GM20431 (cell line): ENCODE data around the gene B4GALT1.
"Not testable (repeated sequence)": the region's sequence is repeated elsewhere in the genome, so short reads cannot be mapped to it uniquely, and the experiment has no call there.

Source experiments
- in situ Hi-C: fragments of 300-500 bp; cut with MseI, MboI; formaldehyde crosslinking; loops from one replicate; pipeline ENCODE4 v1.15.0; 2020; ENCODE audit warnings: low sequenced_read_pairs; ENCODE audit not compliant: unreplicated experiment

B4GALT1 gene

DNA sequence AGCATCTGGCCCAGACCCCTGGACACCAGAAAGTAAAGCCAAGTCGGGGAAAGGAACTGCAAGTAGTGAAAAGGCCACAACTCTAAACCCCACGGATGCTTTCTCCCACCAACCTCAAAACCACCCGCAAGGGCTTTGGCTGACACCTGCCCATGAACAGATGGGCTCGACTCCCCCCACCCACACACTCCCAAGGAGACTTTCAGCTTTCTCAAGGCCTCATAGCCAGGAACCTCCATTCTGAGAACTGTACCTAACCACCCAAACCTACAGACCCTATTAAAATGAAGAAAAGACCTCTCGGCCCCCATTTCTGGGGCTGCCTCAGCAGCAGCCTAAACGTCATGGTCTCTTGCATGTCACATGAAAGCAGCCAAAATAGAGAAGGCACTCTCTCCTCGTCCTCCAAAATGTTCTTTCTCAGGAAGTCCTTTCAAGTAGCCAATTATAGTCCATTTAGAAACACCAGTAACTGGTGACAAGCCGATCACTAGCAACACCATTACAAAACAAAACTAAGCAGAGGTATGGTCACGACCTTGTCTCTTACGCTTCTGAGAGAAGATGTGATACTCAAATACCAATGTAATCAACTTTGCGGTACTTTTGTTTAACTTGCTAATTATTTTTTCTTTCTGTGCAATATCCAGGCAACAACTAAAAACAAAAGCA, 2.9 kb downstream of the B4GALT1 start:
- in situ Hi-C loops, result no loop called here

DNA sequence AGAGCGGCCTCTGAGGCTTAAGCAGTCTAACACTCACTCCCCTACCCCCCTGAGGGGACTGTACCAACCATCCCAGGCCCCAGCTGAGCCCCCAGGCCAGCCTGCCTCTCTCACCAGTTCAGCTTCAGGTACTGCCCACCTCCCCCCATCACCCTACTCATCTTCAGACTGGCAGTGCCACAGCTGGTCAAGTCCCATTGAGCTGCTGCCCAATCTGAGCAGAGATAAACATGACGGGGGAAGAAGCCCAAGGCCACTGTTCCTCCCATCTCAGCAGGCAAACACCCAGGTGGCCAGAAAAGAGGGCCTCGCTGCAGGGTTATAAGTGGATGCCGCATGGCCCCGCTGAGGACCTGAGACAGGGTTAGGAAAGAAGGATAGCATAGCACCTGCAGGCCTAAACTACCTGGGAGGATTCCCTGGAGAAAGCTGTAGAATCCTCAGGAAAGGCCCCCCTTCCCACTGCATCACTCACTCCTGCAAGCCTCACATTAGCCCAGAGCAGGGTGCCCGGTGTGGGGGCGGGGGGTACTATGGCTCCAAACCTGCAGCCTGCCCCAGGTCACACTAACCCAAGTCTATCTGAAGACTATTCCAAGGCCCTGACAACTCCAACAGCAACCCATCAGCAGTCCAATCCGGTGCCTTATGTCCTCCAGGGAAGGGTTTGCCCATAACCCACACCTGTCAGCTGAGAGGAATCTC, 3.6 kb downstream of the B4GALT1 start:
- in situ Hi-C loops, result no loop called here

DNA sequence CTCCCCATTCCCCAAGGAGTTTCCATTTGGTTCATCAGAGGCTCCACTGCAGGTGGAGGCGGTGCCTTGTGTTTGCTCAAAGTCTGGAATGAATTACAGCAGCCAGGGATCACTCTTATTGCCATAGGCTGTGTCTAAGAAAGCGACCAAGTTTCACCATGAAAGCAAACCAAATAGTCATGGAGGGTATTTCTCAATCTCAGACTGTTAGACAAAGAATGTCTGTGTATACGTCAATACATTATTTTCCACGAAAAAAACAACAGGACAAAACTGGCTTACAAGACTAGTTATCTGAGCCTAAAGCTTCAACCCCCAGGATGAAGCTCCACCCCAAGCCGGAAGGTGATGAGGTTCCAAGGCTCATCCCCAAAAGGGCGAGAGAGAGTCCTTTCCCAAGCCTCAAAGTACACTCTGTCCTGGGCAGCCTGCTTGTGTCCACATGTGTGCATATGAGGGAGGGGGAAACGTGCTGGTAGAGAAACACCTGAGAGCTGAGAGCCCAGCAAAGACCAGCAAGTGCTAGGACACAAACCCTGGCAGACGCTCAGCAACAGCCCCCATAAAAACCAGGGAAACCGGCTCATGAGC, 4.3 kb downstream of the B4GALT1 start:
- in situ Hi-C loops, result no loop called here

DNA sequence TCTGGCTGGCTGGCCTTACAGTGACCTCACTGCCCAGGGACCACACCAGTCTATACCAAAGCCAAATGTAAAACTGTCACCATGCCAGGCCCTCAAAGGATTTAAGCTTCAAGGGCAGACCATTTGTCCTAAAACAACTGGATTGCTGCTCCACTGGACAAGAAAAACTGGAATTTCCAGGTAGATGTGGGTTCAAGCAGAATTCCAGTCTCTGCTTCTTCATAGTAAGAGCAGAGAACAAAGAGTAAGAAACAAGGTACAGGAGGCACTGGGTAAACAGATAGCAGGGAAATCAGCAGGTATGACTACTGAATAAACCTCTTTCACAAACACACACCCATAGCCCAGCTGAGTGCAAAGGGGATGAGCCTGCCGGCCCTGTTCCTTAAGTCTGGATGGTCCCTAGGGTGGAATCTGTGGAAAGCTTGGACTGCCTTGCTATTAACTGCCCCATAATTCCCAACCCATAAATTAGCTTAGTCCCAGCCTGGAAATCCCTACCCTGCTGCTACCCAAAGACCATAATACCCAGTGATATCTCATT, 5.5 kb downstream of the B4GALT1 start:
- in situ Hi-C loops, result no loop called here

DNA sequence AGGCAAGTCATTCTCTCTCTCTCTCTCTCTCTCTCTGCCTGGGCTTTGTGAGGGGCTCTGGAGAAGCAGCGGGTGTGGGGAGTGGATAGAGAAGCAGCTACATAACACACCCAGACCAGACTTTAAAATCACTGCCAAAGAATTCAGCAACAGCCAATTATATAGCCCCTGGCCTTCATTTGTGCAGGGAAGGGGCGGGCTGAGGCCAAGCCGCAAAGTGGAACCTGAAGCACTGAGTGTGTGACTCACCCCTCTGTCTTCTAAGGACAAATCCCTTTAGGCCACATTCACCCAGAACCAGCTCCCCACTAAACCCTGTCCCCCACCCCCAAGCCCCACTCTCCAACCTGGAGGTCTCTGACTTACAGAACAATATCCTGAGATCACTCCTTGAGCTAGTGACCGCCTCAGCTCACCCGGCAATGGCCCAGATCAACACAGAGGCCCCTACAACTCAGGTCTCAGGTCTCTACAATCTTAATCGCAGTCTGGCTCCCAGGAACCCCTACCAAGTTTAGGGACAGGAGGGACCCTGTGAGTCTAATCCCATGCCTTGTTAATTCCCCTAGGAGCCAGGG, 6.0 kb downstream of the B4GALT1 start:
- in situ Hi-C loops, result no loop called here

DNA sequence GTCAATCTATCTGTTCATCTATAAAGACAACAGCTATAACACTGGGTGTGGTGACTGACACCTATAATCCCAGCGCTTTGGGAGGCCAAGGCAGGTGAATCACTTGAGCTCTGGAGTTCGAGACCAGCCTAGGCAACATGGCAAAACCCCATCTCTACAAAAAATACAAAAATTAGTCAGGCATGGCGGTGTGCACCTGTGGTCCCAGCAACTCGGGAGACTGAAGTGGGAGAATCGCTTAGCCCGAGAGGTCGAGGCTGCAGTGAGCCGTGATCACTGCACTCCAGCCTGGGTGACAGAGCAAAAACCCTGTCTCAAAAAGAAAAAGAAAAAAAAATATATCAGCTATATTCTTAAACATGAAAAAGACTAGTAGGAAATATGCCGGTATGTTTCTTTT, 6.7 kb downstream of the B4GALT1 start:
- in situ Hi-C loops, result not testable (repeated sequence)

DNA sequence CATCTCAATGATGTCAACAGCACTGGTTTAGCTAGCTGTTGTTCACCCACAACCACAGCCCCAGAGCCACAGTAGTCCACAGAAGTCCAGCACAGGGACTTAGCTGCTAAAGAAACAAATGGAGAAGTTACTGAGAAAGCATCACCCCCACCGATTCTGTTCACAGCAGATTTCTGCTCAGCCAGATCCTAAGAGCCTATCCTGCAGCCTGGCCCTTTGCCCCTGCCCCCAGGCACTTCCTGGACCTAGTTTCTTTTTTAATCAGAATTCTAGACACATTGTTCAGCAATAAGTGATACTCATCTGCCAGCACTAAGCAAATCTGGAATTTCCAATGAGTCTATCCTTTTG, 7.4 kb downstream of the B4GALT1 start:
- in situ Hi-C loops, result no loop called here

DNA sequence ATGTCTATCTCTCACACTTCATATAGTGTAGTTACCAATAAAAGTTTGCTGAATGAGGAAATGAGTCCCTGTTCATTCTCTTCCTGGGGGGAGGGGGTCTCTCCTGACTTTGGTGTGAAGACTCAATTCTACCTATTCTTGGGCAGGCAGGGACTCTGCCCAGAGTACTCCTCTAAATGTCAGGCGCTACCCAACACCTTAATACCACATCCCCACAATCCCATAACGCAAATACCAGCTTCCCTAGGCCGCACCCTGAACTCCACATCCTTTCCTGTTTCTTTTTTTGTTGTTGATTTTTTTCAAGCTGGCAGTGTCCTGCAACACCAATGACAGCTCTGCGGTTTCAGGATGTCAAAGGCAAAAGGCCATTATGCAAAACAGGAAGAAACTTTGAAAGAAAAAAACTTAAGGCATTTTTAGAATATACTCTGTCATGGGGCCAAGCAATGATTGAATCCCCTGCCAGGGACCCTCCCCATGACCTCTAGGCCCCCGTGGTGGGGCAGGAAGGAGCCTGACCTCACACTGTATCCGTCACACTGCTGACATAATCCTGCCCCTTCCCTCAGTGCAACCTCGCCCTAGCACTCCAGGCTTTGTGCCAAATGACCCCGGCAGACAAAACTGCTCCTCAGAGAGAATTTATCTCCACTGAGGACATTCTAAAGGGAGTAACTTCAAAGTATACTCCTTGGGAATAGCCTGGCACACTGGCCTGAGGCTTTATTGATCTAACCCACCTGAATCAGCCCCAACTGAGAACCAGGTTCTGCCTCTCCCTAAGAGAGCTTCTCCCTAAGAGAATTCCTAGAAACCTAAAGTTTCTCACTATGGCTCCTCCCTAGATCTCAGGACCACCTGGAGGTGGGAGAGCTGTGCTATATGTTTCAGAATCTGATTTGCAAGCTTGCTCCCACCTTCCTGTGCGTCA, 8.0 kb downstream of the B4GALT1 start:
- in situ Hi-C loops, result no loop called here

DNA sequence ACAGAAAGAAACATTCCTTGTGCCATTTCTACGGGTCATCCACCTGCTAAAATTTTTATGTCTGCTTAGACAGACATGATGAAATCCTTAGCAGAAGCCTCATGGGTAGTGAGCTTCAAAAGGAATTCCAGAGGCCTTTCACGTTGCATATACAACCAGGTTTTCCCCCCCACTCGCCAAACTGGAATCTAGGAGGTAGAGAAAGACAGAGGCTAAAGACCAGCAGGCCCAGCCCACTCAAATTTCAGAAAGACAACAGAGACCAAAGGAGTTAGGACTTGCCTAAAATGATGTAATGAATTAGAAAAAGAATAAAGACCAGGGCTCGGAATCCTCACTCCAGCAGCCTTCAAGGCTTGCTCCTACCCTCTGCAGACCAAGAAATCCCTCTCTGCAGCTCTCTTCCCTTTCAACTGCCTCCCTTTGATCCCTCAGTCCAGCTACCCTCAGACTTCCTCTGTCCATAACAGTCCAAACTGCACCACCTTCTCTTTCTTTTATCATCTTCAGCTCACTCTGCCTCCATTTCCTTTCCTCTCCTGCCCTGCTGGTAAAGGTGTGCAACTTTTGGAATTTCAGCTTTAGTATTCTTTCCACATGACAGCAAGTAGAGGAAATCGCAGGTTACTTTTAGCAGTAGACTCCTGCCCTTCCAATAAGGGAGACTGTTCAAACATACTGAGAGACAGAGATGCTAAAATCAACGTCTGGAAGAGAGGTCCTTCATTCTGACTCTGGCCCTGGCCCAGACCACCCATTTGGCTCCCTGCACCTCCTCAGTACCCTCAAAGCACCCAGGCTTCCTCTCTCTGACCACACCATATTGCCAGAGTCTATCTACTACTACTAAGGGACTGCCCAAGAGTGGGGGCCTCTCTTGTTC, 8.9 kb downstream of the B4GALT1 start:
- in situ Hi-C loops, result no loop called here

DNA sequence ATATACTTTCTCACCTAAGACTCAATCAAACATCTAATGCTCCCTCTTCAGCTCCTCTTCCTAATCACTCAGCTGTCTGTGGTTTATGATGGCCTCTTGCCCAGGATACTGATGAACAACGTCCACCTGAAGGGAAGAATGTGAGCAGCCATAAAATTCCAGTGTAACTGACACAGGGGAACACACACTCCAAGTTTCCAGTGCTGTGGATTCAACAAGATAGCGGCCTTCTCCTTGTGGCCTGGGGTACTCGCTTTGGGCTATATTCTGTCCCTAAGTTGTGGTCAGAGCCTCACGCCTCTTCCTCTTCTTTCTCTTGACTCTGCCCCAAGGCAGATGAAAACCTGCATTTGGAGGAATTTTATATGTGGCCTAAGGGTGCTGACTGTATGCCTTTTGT, 11.7 kb downstream of the B4GALT1 start:
- in situ Hi-C loops, result no loop called here

DNA sequence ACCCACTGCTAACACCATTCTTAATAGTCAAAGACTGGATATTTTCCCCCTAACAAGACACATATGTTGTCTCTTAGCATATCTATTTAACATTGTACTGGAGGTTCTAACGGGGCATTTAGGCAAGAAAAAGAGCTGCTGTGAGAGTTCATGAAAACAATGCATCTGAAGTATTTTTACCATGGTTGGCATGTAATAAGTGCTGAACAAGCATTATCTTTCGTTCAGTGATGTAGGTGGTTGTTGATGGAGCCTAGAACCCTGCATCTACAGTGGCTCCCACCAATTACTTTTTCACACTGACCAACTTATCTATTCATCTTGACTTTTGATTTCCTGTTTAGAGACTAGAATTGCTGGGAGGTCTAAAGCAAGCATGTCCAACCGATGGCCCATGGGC, 12.8 kb downstream of the B4GALT1 start:
- in situ Hi-C loops, result no loop called here

DNA sequence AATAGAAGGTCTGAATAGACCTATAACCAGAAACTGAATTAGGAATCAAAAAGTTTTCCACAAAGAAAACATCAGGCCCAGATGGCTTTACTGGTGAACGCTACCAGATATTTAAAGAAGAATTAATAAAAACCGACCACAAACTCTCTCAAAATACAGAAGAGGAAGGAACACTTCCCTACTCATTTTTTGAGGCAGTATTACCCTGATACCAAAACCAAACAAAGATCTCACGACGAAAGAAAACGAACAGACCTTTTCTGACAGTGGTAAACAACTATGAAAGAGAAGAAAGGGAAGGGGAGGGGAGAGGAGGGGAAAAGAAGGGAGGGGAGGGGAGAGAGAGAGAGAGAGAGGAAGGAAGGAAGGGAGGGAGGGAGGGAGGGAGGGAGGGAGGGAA, 13.5 kb downstream of the B4GALT1 start:
- in situ Hi-C loops, result no loop called here

DNA sequence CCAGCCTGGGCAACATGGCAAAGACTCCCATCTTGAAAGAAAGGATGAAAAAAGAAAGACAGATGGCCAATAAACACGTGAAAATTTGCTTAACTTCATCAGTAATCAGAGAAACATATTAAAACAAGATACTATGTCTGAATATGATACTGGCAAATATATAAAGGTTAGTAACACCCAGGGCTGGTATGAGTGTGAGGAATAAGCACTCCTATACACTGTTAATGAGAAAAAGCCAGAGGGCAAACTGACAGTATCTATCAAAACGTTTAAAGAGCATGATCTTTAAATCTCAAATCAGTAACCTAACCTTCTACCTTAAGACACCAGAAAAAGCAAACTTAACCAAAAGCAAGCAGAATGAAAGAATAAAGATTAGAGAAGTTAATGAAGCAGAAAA, 14.1 kb downstream of the B4GALT1 start:
- in situ Hi-C loops, result no loop called here

DNA sequence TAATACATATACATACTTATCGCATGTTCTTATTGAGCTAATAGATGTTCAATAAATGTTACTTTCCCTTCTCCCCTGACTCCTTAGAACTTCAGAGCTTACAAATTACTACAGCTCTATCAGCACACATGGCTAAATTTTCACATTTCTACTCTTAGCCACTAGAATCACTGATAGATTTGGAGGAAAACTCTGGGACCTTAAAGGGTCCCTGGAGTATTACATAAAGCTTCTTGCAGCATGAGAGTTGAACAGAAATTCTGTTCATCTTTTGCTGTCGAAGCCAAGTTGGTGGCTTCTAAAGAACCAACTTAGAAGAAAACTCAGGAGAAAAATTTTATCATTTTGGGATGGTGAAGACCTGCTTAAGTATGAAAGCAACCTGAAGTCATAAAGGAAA, 15.5 kb downstream of the B4GALT1 start:
- in situ Hi-C loops, result no loop called here

DNA sequence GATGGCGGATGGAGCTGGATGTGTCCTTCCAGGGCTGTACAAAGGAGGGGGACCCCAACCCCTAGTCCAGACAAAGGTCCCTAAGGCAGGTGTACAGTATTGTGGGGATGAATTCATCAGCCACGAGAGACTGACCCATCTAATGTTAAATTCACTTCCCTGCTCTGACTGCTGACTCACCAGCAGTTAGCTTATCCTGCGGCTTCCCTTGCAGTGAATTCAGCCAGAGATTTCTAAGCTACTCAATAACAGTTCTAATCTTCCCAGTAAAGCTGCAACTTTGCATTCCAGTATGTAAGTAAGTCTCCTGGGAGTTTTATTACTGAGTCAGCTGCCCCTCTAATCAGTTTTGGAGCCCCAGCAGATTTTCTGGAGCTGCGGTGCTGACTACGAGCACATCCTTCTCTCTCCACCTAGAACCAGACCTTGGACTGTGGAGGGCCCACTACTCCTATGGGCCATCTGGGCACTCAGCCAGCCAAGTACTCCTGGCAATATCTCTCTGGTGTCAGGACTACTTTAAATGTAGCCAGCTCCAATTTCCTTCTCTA, 16.1 kb downstream of the B4GALT1 start:
- in situ Hi-C loops, result no loop called here

DNA sequence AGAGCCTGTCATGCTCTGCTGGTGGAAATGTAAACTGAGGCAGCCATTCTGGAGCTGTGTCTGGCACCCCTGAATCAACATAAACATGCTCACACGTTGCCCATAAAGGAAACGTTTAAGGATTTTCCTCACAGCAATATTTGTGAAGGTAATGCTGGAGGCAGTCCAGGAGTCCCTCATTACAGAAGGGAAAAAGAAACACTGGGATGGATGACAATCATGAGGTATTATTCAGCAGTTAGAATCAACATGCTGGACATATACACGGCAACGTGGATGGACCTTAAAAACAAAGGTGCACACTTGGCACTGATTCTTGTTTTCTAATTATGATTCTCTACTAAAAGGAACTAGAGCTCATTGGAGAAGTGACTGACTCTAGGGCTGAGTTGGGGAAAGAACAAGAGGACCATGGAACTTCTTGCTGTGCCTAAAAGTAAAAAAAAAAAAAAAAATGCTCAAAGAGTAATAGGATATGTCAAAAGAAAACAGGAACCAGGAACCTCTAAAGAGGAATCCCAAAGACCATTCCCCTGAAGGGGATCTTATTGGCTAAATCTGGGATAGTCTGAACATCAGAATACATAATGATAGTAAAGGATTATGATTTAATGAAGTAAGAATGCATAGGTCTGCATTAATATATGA, 18.6 kb downstream of the B4GALT1 start:
- in situ Hi-C loops, result no loop called here

DNA sequence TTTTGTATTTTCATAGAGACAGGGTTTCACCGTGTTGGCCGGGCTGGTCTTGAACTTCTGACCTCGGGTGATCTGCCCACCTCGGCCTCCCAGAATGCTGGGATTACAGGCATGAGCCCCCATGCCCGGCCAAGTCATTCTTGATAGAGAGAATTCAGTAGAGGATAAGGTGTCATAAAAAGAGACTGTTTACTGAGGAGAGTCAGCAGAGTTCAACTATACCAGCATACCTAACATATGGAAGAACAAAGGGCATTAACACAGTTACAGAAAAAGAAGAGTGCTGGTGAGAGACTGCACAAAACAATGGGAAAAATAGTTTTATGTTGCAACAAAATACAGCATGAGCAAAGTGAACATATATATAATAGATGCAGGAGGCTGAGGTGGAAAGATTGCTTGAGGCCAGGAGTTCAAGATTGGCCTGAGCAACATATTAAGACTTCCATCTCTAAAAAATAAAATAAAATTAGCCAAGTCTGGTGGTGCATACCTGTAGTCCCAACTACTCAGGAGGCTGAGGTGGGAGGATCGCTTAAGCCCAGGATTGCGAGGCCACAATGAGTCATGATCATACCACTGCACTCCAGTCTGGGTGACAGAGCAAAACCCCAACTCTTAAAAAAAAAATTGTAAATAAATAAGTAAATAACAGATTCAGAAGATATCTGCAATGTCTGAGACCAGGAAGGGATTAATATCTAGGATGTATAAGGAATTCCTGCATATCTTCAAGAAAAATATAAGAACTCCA, 19.5 kb downstream of the B4GALT1 start:
- in situ Hi-C loops, result no loop called here

DNA sequence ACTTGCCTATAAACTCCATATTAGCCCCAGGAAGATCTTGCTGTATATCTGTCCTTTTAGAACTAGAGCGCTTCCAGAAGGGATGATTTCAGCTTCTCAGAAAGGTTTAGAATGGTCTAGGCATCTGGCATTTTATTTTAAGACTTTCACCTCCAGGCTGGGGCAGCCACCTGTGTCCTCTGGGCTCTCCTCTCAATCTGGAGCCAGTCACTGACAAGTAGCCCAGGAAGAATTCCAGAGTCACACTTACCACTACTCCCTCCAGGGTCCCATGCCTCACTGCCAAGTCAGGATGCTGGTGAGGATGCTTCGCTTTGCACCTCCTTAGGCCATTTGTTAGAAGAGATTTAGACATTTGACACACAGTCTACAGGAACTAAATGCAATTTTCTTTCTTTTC, 20.8 kb downstream of the B4GALT1 start:
- in situ Hi-C loops, result no loop called here
